22Rv1 (cell line): ENCODE results near the gene VASH2.

Experiments
- H3K27ac ChIP-seq: fragments of 450-650 bp; 2 replicates; pipeline ENCODE4 v1.5.1; 2017
- CTCF ChIP-seq: fragments of 450-650 bp; IDR thresholded peaks from 2 replicates; pipeline ENCODE4 v1.5.1; 2017; ENCODE audit warnings: mild to moderate bottlenecking
- ZFX ChIP-seq: fragments of 450-650 bp; IDR thresholded peaks from 2 replicates; pipeline ENCODE4 v1.6.1; 2017; ENCODE audit warnings: antibody characterized with exemption, borderline replicate concordance

Gene VASH2

GRCh38 chr1:212973426-212973825, 23.1 kb downstream of the VASH2 start:
- no peak for TF ChIP-seq ZFX
- no peak for TF ChIP-seq CTCF

GRCh38 chr1:212973899-212974298, 23.6 kb downstream of the VASH2 start:
- no peak overlapping the region for H3K27ac ChIP-seq
- TF ChIP-seq CTCF (no peak), ZFX (no peak)

More at GRCh38 chr1:212973426-212973825, 23.1 kb downstream of the VASH2 start:
- no peak overlapping the region for H3K27ac ChIP-seq

GRCh38 chr1:212974711-212975110, 24.4 kb downstream of the VASH2 start:
- no peak for TF ChIP-seq ZFX
- TF ChIP-seq CTCF = no peak
- no peak overlapping the region for H3K27ac ChIP-seq

GRCh38 chr1:212975111-212975918, 25.0 kb downstream of the VASH2 start:
- no peak overlapping the region for H3K27ac ChIP-seq
- no peak for TF ChIP-seq CTCF
- TF ChIP-seq ZFX = no peak

GRCh38 chr1:212976586-212976985, 26.2 kb downstream of the VASH2 start:
- TF ChIP-seq CTCF (no peak), ZFX (no peak)
- no peak overlapping the region for H3K27ac ChIP-seq

- TF ChIP-seq CTCF = no peak
- H3K27ac ChIP-seq = no peak overlapping the region
Measured at GRCh38 chr1:212977781-212978645, 27.7 kb downstream of the VASH2 start.
